K562 (cell line): Measurements from ENCODE around the gene ST7. TPM values are rescaled to one million over a fixed set of nuclear protein-coding genes. Genes with fewer than 3 reads are reported as not detected.

Experiments used
- ATAC-seq: fragments of 200-7000 bp; cut with Tn5 transposase; 3 replicates; pipeline ENCODE4 v1.9.1; 2020; ENCODE audit warnings: moderate library complexity
- BruUV-seq: library from RNA; stranded (reverse); fragments of 400-500 nt; replicated peaks from 2 replicates; lab custom pipeline; 2021; lab: Mats Ljungman, UMichigan
- CTCF ChIA-PET: fragments of 300-600 bp; formaldehyde crosslinking; extraction: SDS; loops from one replicate; lab custom pipeline; 2021; ENCODE audit warnings: low intra/inter-chr PET ratio; lab: Yijun Ruan, JAX
- POLR2A ChIA-PET: fragments of 300-600, 350-650 bp; sonication (Branson Sonifier 250); formaldehyde crosslinking; extraction: SDS; loops from one replicate; lab custom pipeline; 2021; ENCODE audit warnings: antibody characterized with exemption, inconsistent platforms; lab: Yijun Ruan, JAX
- DNase-seq, 4 experiments: peaks; one replicate each; pipeline versions ENCODE4 v3.0.0 to v3.0.0-alpha.2; 2011 to 2018; ENCODE audit warnings: low spot score in 3 of 4, mixed read lengths in 3 of 4; ENCODE audit errors: extremely low read depth in 1 of 4
- FAIRE-seq: peaks from 2 replicates; lab custom pipeline; 2011; peaks lifted over from hg19 to GRCh38; lab: Jason Lieb, UNC
- H2AFZ ChIP-seq: 2 replicates; pipeline ENCODE4 v1.6.0; 2011; ENCODE audit warnings: low read depth, low read length, control low read depth, inconsistent platforms
- H3K27ac ChIP-seq: fragments of 200-600 bp; 3 replicates; pipeline ENCODE4 v1.8.0; 2011; ENCODE audit warnings: low read depth, mild to moderate bottlenecking, control low read depth, inconsistent platforms, low read length, moderate library complexity, mixed read lengths; ENCODE audit errors: extremely low read depth
- H3K27me3 ChIP-seq, 2 experiments: fragments of 300-600 bp in 1 of 2; 2 replicates in 1 of 2; 3 replicates in 1 of 2; pipeline versions ENCODE4 v1.6.0 to v1.8.0; 2011; ENCODE audit warnings: inconsistent platforms in 2 of 2, low read length in 2 of 2, mild to moderate bottlenecking in 1 of 2, mixed read lengths in 1 of 2, moderate library complexity in 1 of 2; ENCODE audit not compliant: control insufficient read depth in 2 of 2, insufficient read depth in 2 of 2
- H3K36me3 ChIP-seq: fragments of 300-600 bp; 3 replicates; pipeline ENCODE4 v1.8.0; 2011; ENCODE audit warnings: mild to moderate bottlenecking, low read length, inconsistent platforms; ENCODE audit not compliant: control insufficient read depth, insufficient read depth
- H3K4me1 ChIP-seq, 2 experiments: fragments of 200-600 bp in 1 of 2; replicated peaks in 1 of 2; 2 replicates in 1 of 2; 3 replicates in 1 of 2; pipeline versions ENCODE4 v1.5.1 to v1.8.0; 2011; ENCODE audit warnings: inconsistent platforms in 2 of 2, low read length in 2 of 2, mild to moderate bottlenecking in 1 of 2, mixed read lengths in 1 of 2, moderate library complexity in 1 of 2; ENCODE audit not compliant: control insufficient read depth in 2 of 2, insufficient read depth in 2 of 2
- H3K4me2 ChIP-seq: 2 replicates; pipeline ENCODE4 v1.6.1; 2011; ENCODE audit warnings: low read length, control low read depth, inconsistent platforms, mixed read lengths; ENCODE audit not compliant: insufficient read depth
- H3K4me3 ChIP-seq: fragments of 200-600 bp; sonication (generic), shearing (Covaris generic); 2 replicates; pipeline ENCODE4 v1.5.1; 2016; ENCODE audit warnings: control low read depth, inconsistent platforms
- H3K79me2 ChIP-seq: fragments of 200-600 bp; 3 replicates; pipeline ENCODE4 v1.8.0; 2011; ENCODE audit warnings: low read length, inconsistent platforms; ENCODE audit not compliant: control insufficient read depth, insufficient read depth
- H3K9ac ChIP-seq, 2 experiments: 2 replicates each; pipeline versions ENCODE4 v1.6.0 to v1.6.1; 2011; ENCODE audit warnings: low read depth in 2 of 2, low read length in 2 of 2, control low read depth in 1 of 2, inconsistent platforms in 1 of 2, mild to moderate bottlenecking in 1 of 2, mixed read lengths in 1 of 2; ENCODE audit not compliant: insufficient read depth in 1 of 2
- H3K9me1 ChIP-seq: one replicate; pipeline ENCODE4 v1.6.0; 2011; ENCODE audit warnings: inconsistent platforms, mild to moderate bottlenecking, low read length, moderate library complexity; ENCODE audit not compliant: control insufficient read depth, insufficient read depth
- H3K9me3 ChIP-seq: replicated peaks from 2 replicates; pipeline ENCODE4 v1.5.1; 2011; ENCODE audit warnings: low read depth, low read length, inconsistent platforms; ENCODE audit not compliant: control insufficient read depth, insufficient read depth
- H4K20me1 ChIP-seq: replicated peaks from 2 replicates; pipeline ENCODE4 v1.6.1; 2011; ENCODE audit warnings: low read length, inconsistent platforms, mixed read lengths; ENCODE audit not compliant: control insufficient read depth, insufficient read depth
- ARID1B ChIP-seq: fragments of 450-650 bp; IDR thresholded peaks from 2 replicates; pipeline ENCODE4 v1.6.1; 2016; ENCODE audit warnings: antibody characterized with exemption, mild to moderate bottlenecking, inconsistent platforms
- DDX20 ChIP-seq: fragments of 450-650 bp; IDR thresholded peaks from 2 replicates; pipeline ENCODE4 v1.6.1; 2016; ENCODE audit warnings: missing genetic modification characterization, low read depth, mild to moderate bottlenecking, missing compliant biosample characterization, moderate library complexity
- EGR1 ChIP-seq: fragments of 450-650 bp; conservative IDR thresholded peaks from 2 replicates; pipeline ENCODE4 v1.6.1; 2017; ENCODE audit warnings: mild to moderate bottlenecking
- ETV6 ChIP-seq, 3 experiments: fragments of 150-350 bp in 1 of 3; sonication (generic) in 1 of 3; formaldehyde crosslinking in 1 of 3; IDR thresholded peaks; 2 replicates each; pipeline versions ENCODE4 v1.6.1 to v1.8.0; 2014 to 2022; ENCODE audit warnings: borderline replicate concordance in 2 of 3, low read depth in 2 of 3, antibody characterized with exemption in 1 of 3, low read length in 1 of 3, mild to moderate bottlenecking in 1 of 3, missing genetic modification reagents in 1 of 3
- GMEB1 ChIP-seq: fragments of 250-450 bp; sonication (Bioruptor Pico); IDR thresholded peaks from 2 replicates; pipeline ENCODE4 v1.4.0; 2020; ENCODE audit warnings: mild to moderate bottlenecking
- HOXB6 ChIP-seq: fragments of 250-450 bp; sonication (Bioruptor Pico); IDR thresholded peaks from 2 replicates; pipeline ENCODE4 v1.5.1; 2022; ENCODE audit warnings: mild to moderate bottlenecking, borderline replicate concordance
- JUN ChIP-seq, 2 experiments: sonication (generic) in 1 of 2; formaldehyde crosslinking in 1 of 2; IDR thresholded peaks; 2 replicates each; pipeline versions ENCODE4 v1.6.1 to v1.8.0; 2012 to 2022; ENCODE audit warnings: borderline replicate concordance in 2 of 2, mild to moderate bottlenecking in 2 of 2, improper control_type of control experiment in 1 of 2, low read depth in 1 of 2, low read length in 1 of 2, missing genetic modification reagents in 1 of 2
- PHF20 ChIP-seq: fragments of 450-650 bp; IDR thresholded peaks from 2 replicates; pipeline ENCODE4 v1.6.1; 2018; ENCODE audit not compliant: partially characterized antibody
- SPI1 ChIP-seq: IDR thresholded peaks from 2 replicates; pipeline ENCODE4 v1.6.1; 2011; ENCODE audit warnings: low read depth, low read length, control low read depth, borderline replicate concordance
- TBP ChIP-seq: optimal IDR thresholded peaks from 2 replicates; pipeline ENCODE3; 2011; ENCODE audit warnings: low read depth, low read length, improper control_type of control experiment
- VEZF1 ChIP-seq: fragments of 200-800 bp; sonication (Bioruptor generic); IDR thresholded peaks from 2 replicates; pipeline ENCODE4 v1.6.1; 2017; ENCODE audit warnings: missing genetic modification characterization, missing compliant biosample characterization
- ZBTB49 ChIP-seq: sonication (generic); formaldehyde crosslinking; IDR thresholded peaks from 2 replicates; pipeline ENCODE4 v1.8.0; 2022; ENCODE audit warnings: missing genetic modification reagents, mild to moderate bottlenecking, borderline replicate concordance
- in situ Hi-C: fragments of 300-500 bp; cut with MboI; formaldehyde crosslinking; loops from 4 replicates; pipeline ENCODE4 v1.15.0; 2018; ENCODE audit warnings: inconsistent platforms, mixed read lengths
- intact Hi-C: fragments of 100-400 bp; cut with micrococcal nuclease; formaldehyde crosslinking; loops from 2 replicates; pipeline ENCODE4 v1.14.2; 2022
- polyA plus RNA-seq, 8 experiments: library from polyadenylated mRNA; depleted of rRNA in 4 of 8; stranded (reverse) in 5 of 8; unstranded in 3 of 8; fragments of >200 nt; fragmentation: Nextera tagmentation in 2 of 8; fragmentation: Illumina TruSeq in 1 of 8; extraction: Ambion mirVana in 2 of 8; extraction: Trizol in 1 of 8; gene quantifications; 2 replicates each; pipeline versions ENCODE4 v1.2.1 to v1.2.3, GENCODE V29; 2011 to 2014; ENCODE audit warnings: inconsistent platforms in 1 of 8, missing spikeins in 1 of 8
- total RNA-seq, 7 experiments: library from RNA; depleted of rRNA in 6 of 7; stranded (reverse); fragments of >200 nt in 6 of 7; fragmentation: Illumina TruSeq in 2 of 7; extraction: Trizol in 2 of 7; gene quantifications; 2 replicates each; pipeline versions ENCODE4 v1.2.1 to v1.2.3, GENCODE V29; 2011 to 2021; ENCODE audit warnings: low replicate concordance in 1 of 7

The ST7 gene
- total and polyA plus RNA-seq, 9 of the 15 experiments (the other 6 are each of a cell fraction or from before 2014, with no cell fraction given): 23.9 to 56.3 (median 36.9) TPM

GRCh38 chr7:117210908-117211307 lies 257.6 kb downstream of the ST7 start (continued):
- TF ChIP-seq JUN (IDR thresholded peaks at IDR 0.05; ENCODE audit: borderline replicate concordance, low read depth, low read length) (0 out of 2 replicates have a peak, but pooled peaks have one; percentile 9), JUN (CRISPR knock-in tag; IDR thresholded peaks at IDR 0.05; ENCODE audit: borderline replicate concordance) (no peak)

DNA sequence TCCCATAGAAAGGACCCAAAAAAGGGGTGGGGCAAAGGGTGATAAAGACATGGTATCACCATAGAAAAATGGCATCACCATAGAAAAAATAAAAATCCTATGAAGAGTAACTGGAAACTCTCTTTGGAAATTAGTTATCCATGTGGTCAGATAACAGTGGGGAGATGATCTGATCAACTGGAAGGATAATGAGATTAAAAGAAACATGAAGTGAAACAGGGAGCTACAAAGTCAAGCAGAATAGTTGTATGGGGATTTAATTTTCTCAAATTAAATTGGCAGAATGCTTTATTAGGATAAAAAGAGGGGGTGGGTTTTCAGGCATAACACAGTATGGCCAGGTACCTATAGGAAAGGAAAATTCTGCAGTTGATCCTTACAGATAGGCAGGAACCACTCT lies 258.3 kb downstream of the ST7 start:
- no TSS peak for BruUV-seq
- ATAC-seq (no peak), DNase-seq (no peak), FAIRE-seq (no peak)
- Histone ChIP-seq H3K4me1 (peaks cover 3 to 25% of the 10 kb centered on the region in 2 experiments; a peak in 4 of 5 replicates), H4K20me1 (no peaks in the 10 kb centered on the region), H3K4me2 (no peak overlapping the region), H3K79me2 (no peaks in the 10 kb centered on the region), H3K4me3 (no peak overlapping the region), H3K9me3 (no peaks in the 10 kb centered on the region), H3K36me3 (peaks cover 61% of the 10 kb centered on the region), H2AFZ (no peak overlapping the region), H3K9me1 (no peaks in the 10 kb centered on the region), H3K27me3 (no peaks in the 10 kb centered on the region), H3K9ac (no peak overlapping the region), H3K27ac (no peak overlapping the region)
- ChIA-PET POLR2A (no interaction called here), CTCF (no interaction called here)
- in situ Hi-C loops: no loop called here
- intact Hi-C loops: loop anchor here (2.0 kb wide), 1 partner anchor 173 kb away; no protein-coding TSS in a partner anchor
- no peak for TF ChIP-seq PHF20
- no peak for TF ChIP-seq GMEB1 (CRISPR knock-in tag)
- no peak for TF ChIP-seq DDX20 (tag)
- no peak for TF ChIP-seq ETV6 (IDR thresholded peaks at IDR 0.05; ENCODE audit: borderline replicate concordance in 1 of 2, low read depth in 2 of 2, low read length in 1 of 2)
- TF ChIP-seq ETV6 (CRISPR knock-in tag; IDR thresholded peaks at IDR 0.05; ENCODE audit: borderline replicate concordance): no peak
- no peak for TF ChIP-seq SPI1
- no peak for TF ChIP-seq TBP
- no peak for TF ChIP-seq VEZF1 (CRISPR knock-in tag)
- no peak for TF ChIP-seq ARID1B
- TF ChIP-seq EGR1: no peak
- no peak for TF ChIP-seq ZBTB49 (CRISPR knock-in tag)
- TF ChIP-seq HOXB6 (CRISPR knock-in tag): no peak
